Measurements from ENCODE around the gene ACTA1. TPM values are rescaled to one million over a fixed set of nuclear protein-coding genes. Genes with fewer than 3 reads are reported as not detected.
"Not testable (repeated sequence)": the region's sequence is repeated elsewhere in the genome, so short reads cannot be mapped to it uniquely, and the experiment has no call there.

ACTA1 gene
- total RNA-seq, 4 donors from 2014 or later: 0.33 to 0.40 TPM; not detected in 2

DNA sequence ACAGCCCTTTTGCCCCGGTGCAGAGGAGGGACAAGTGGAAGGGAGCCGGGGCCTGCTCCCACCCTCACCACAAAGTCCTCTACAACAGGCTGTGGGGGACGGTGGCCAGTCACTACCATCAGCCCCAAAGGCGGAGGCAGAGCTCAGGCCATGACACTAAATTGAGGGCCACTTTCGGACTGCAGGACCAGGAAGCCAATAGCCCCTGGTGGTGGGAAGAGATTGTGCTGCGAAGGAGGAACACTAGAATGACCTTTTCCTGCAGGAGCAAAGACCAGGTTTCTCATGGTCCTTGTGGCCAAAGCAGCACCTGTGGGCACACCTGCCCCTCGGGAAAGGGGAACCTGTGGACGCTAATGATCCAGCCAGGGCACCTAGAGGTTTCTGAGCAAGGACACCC lies 30.3 kb downstream of the ACTA1 start:
- Histone ChIP-seq H3K36me3 (no peaks in the 10 kb centered on the region), H3K4me1 (peaks cover 11 to 12% of the 10 kb centered on the region in 2 donors), H3K9me3 (no peaks in the 10 kb centered on the region), H3K27me3 (peaks cover 14% of the 10 kb centered on the region), H3K4me3 (replicated peaks in 1 of 3) (no peak overlapping the region), H3K27ac (no peak overlapping the region)
- TF ChIP-seq CTCF (IDR thresholded peaks at IDR 0.05) (no peak), POLR2A (IDR thresholded peaks at IDR 0.05) (no peak)
- intact Hi-C loops (cut with DNase I): no loop called here
- no peak for DNase-seq
- 80 to 81% methylated on average over 8 of the region's 8 CpGs for WGBS, 2 donors

- Histone ChIP-seq H3K9me3 (no peaks in the 10 kb centered on the region), H3K4me3 (replicated peaks in 1 of 3) (no peak overlapping the region), H3K4me1 (peaks cover 11 to 12% of the 10 kb centered on the region in 2 donors), H3K27me3 (peaks cover 14% of the 10 kb centered on the region), H3K27ac (no peak overlapping the region), H3K36me3 (no peaks in the 10 kb centered on the region)
- intact Hi-C loops (cut with DNase I): no loop called here
- WGBS, 2 donors: 71 to 76% methylated on average over 5 to 6 of the region's 6 CpGs
- no peak for TF ChIP-seq POLR2A (IDR thresholded peaks at IDR 0.05)
- no peak for TF ChIP-seq CTCF (IDR thresholded peaks at IDR 0.05)
- no peak for DNase-seq
Measured at GRCh38 chr1:229402993-229403392, 30.9 kb downstream of the ACTA1 start.

GRCh38 chr1:229402329-229402728 lies 31.6 kb downstream of the ACTA1 start:
- WGBS, 2 donors: 66 to 73% methylated on average over 4 of the region's 4 CpGs
- DNase-seq; H3K4me3 ChIP-seq (replicated peaks in 1 of 3); H3K27ac ChIP-seq; H3K4me1 ChIP-seq; H3K9me3 ChIP-seq; intact Hi-C loops (cut with DNase I); H3K36me3 ChIP-seq: not testable (repeated sequence)
- peaks cover 12% of the 10 kb centered on the region for H3K27me3 ChIP-seq

- DNase-seq: no peak
- no peak for TF ChIP-seq CTCF (IDR thresholded peaks at IDR 0.05)
- no peak for TF ChIP-seq POLR2A (IDR thresholded peaks at IDR 0.05)
- H3K36me3 ChIP-seq: no peaks in the 10 kb centered on the region
- H3K27ac ChIP-seq: no peak overlapping the region
- WGBS, 2 donors: 47 to 49% methylated on average over 5 of the region's 5 CpGs
- intact Hi-C loops (cut with DNase I): no loop called here
- no peaks in the 10 kb centered on the region for H3K9me3 ChIP-seq
- no peaks in the 10 kb centered on the region for H3K4me1 ChIP-seq
- H3K4me3 ChIP-seq (replicated peaks in 1 of 3): no peak overlapping the region
- no peaks in the 10 kb centered on the region for H3K27me3 ChIP-seq
Measured at GRCh38 chr1:229397762-229398161, 36.1 kb downstream of the ACTA1 start.

GRCh38 chr1:229396585-229397206 lies 37.2 kb downstream of the ACTA1 start:
- DNase-seq: no peak
- Histone ChIP-seq H3K9me3 (no peaks in the 10 kb centered on the region), H3K4me1 (no peaks in the 10 kb centered on the region), H3K36me3 (no peaks in the 10 kb centered on the region), H3K27me3 (no peaks in the 10 kb centered on the region), H3K27ac (no peak overlapping the region), H3K4me3 (replicated peaks in 1 of 3) (no peak overlapping the region)
- TF ChIP-seq CTCF (IDR thresholded peaks at IDR 0.05) (no peak), POLR2A (IDR thresholded peaks at IDR 0.05) (no peak)
- WGBS, 2 donors: 47 to 49% methylated on average over 11 of the region's 11 CpGs
- intact Hi-C loops (cut with DNase I): no loop called here

- H3K27me3 ChIP-seq; H3K36me3 ChIP-seq; H3K9me3 ChIP-seq; H3K4me3 ChIP-seq (replicated peaks in 1 of 3); H3K27ac ChIP-seq; H3K4me1 ChIP-seq; DNase-seq; intact Hi-C loops (cut with DNase I): not testable (repeated sequence)
- 92 to 94% methylated on average over 5 of the region's 5 CpGs for WGBS, 2 donors
Measured at GRCh38 chr1:229394517-229394916, 39.4 kb downstream of the ACTA1 start.
